ENCODE data around the gene DDX27. TPM values are rescaled to one million over a fixed set of nuclear protein-coding genes. Genes with fewer than 3 reads are reported as not detected.

DDX27 gene
- total and polyA plus RNA-seq, 4 donors: 8.8 to 16.0 (median 13.0) TPM

DNA sequence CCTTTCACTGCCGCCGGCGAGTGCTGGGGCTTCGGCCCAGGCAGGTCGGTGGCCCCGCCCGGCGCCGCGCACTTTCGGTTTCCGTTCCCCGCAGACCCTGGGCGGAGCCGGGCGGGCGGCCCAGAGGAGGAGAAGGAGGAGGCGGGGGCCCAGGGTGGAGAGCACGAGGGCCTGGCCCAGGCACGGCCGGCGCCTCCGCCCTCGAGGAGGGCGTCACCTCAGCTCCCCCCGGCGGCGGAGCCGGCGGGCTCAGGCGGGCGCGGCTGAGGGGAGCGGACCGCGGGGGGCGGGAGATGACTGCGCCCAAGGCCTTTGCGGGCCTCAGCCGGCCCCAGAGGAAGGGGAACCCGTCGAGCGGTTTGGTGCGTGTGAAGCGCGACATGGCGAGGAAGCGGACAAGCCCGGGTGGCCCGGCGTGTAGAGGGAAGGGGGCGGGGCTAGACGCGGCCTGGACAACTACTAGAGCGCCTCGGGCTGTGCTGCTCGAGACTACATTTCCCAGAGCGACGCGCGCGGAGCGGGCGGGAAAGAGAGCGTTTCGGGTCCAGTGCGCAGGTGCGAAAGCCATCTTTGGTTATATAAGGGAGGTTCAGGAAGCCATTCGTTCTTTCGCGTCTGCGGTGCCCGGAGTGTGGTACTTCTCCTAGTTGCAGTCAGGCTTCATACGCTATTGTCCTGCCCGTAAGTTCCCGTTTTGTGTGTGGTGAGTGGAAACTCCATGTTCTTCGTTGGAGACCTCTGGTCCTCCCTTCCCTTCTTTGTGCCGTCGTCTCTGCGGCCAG lies 59.0 kb downstream of the DDX27 start, which contains the start of gene ZNFX1:
Gene ZNFX1 (minus strand): TSS at position 22 of the 782 bp plus-strand sequence. CDS start 2,218 bp downstream, outside the sequence.
- H3K27me3 ChIP-seq (ENCODE audit: control insufficient read depth in 4 of 4, insufficient read depth in 4 of 4, low read length in 3 of 4): no peaks in the 10 kb centered on the region
- H3K9ac ChIP-seq (ENCODE audit: low read depth in 1 of 2, low read length in 2 of 2): peak within 1 kb of the TSS; percentile 74 to 81
- H3K9me3 ChIP-seq (ENCODE audit: control insufficient read depth in 4 of 4, low read length in 3 of 4): peaks cover 4 to 13% (median 6%) of the 10 kb centered on the region in 4 donors
- peak within 1 kb of the TSS; percentile 95 to 96 (median 95) for H3K4me3 ChIP-seq (ENCODE audit: low read depth in 1 of 3, low read length in 3 of 3)
- peak; percentile 100 for TF ChIP-seq TAF1 (conservative IDR thresholded peaks at IDR 0.05)
- peak in 1 of 2 donors; percentile 50 for TF ChIP-seq GABPA (IDR thresholded peaks at IDR 0.05 in 1 of 2, conservative IDR thresholded peaks at IDR 0.05 in 1 of 2)
- TF ChIP-seq YY1 (IDR thresholded peaks at IDR 0.05): peak; percentile 97
- TF ChIP-seq, protein P1, sequence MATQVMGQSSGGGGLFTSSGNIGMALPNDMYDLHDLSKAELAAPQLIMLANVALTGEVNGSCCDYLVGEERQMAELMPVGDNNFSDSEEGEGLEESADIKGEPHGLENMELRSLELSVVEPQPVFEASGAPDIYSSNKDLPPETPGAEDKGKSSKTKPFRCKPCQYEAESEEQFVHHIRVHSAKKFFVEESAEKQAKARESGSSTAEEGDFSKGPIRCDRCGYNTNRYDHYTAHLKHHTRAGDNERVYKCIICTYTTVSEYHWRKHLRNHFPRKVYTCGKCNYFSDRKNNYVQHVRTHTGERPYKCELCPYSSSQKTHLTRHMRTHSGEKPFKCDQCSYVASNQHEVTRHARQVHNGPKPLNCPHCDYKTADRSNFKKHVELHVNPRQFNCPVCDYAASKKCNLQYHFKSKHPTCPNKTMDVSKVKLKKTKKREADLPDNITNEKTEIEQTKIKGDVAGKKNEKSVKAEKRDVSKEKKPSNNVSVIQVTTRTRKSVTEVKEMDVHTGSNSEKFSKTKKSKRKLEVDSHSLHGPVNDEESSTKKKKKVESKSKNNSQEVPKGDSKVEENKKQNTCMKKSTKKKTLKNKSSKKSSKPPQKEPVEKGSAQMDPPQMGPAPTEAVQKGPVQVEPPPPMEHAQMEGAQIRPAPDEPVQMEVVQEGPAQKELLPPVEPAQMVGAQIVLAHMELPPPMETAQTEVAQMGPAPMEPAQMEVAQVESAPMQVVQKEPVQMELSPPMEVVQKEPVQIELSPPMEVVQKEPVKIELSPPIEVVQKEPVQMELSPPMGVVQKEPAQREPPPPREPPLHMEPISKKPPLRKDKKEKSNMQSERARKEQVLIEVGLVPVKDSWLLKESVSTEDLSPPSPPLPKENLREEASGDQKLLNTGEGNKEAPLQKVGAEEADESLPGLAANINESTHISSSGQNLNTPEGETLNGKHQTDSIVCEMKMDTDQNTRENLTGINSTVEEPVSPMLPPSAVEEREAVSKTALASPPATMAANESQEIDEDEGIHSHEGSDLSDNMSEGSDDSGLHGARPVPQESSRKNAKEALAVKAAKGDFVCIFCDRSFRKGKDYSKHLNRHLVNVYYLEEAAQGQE (IDR thresholded peaks at IDR 0.05): peak; percentile 97
- no peak for TF ChIP-seq FOXA2 (IDR thresholded peaks at IDR 0.05)
- TF ChIP-seq HNF4A (conservative IDR thresholded peaks at IDR 0.05): no peak
- TF ChIP-seq RXRA (IDR thresholded peaks at IDR 0.05): peak in 1 of 2 donors; percentile 21
- TF ChIP-seq EGR1 (IDR thresholded peaks at IDR 0.05; ENCODE audit: low read depth in 2 of 2): peak in 1 of 2 donors; percentile 20
- TF ChIP-seq, protein P2, sequence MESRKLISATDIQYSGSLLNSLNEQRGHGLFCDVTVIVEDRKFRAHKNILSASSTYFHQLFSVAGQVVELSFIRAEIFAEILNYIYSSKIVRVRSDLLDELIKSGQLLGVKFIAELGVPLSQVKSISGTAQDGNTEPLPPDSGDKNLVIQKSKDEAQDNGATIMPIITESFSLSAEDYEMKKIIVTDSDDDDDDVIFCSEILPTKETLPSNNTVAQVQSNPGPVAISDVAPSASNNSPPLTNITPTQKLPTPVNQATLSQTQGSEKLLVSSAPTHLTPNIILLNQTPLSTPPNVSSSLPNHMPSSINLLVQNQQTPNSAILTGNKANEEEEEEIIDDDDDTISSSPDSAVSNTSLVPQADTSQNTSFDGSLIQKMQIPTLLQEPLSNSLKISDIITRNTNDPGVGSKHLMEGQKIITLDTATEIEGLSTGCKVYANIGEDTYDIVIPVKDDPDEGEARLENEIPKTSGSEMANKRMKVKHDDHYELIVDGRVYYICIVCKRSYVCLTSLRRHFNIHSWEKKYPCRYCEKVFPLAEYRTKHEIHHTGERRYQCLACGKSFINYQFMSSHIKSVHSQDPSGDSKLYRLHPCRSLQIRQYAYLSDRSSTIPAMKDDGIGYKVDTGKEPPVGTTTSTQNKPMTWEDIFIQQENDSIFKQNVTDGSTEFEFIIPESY (IDR thresholded peaks at IDR 0.05): no peak
- TF ChIP-seq SP1 (IDR thresholded peaks at IDR 0.05): peak; percentile 58
- TF ChIP-seq, protein P3, sequence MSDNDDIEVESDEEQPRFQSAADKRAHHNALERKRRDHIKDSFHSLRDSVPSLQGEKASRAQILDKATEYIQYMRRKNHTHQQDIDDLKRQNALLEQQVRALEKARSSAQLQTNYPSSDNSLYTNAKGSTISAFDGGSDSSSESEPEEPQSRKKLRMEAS (IDR thresholded peaks at IDR 0.05): peak; percentile 55
- peak within 1 kb of the TSS; percentile 91 to 97 for H3K27ac ChIP-seq (ENCODE audit: low read depth in 1 of 2, low read length in 2 of 2)
- DNase-seq (ENCODE audit: low spot score): peak; percentile 98
- peaks cover 22 to 45% (median 36%) of the 10 kb centered on the region in 4 donors for H3K36me3 ChIP-seq (ENCODE audit: control insufficient read depth in 4 of 4, insufficient read depth in 3 of 4, low read depth in 1 of 4, low read length in 3 of 4)
- peaks cover 0 to 35% (median 21%) of the 10 kb centered on the region in 4 donors for H3K4me1 ChIP-seq (ENCODE audit: control insufficient read depth in 4 of 4, insufficient read depth in 4 of 4, low read length in 3 of 4)
- under 1% methylated on average over 80 of the region's 80 CpGs for WGBS

DNA sequence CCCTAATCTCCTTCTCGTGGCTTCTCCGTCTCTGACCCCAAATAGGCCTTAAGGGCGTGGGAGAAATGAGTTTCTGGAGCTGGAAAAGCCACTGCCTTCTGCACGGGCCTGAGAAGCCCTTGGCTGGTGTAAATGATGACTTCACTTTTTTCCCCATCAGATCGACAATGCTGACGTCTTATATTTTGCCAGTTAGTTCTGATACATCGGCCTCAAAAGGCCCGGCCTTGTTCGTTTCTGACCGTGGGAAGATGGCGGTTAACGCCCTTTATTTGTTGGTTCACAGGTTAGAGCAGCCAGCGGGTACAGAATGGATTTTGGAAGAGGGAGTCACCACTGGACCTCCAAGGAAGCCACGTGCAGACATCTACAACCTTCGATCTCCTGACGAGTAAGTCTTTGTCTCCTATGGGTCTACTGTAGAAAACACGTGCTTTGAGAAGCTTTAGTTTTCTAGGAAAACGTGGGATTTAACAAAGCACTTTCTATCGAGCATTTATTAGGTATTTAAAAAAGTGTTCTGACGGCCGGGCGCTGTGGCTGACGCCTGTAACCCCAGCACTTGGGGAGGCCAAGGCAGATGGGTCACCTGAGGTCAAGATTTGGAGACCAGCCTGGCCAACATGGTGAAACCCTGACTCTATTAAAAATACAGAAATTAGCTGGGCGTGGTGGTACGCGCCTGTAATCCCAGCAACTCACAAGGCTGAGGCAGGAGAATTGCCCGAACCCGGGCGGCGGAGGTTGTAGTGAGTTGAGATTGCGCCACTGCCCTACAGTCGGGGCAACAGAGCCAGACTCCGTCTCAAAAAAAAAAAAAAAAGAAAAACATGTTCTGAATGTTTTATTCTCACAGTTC lies 59.8 kb downstream of the DDX27 start:
- H3K4me3 ChIP-seq (ENCODE audit: low read depth in 1 of 3, low read length in 3 of 3): peak overlapping the region; percentile 81 to 96 (median 95)
- peaks cover 26 to 47% (median 41%) of the 10 kb centered on the region in 4 donors for H3K36me3 ChIP-seq (ENCODE audit: control insufficient read depth in 4 of 4, insufficient read depth in 3 of 4, low read depth in 1 of 4, low read length in 3 of 4)
- H3K9me3 ChIP-seq (ENCODE audit: control insufficient read depth in 4 of 4, low read length in 3 of 4): peaks cover 4 to 13% (median 6%) of the 10 kb centered on the region in 4 donors
- H3K27ac ChIP-seq (ENCODE audit: low read depth in 1 of 2, low read length in 2 of 2): peak overlapping the region; percentile 91 to 97
- TF ChIP-seq FOXA1 (IDR thresholded peaks at IDR 0.05): no peak
- peak in 1 of 2 donors; percentile 74 for TF ChIP-seq JUND (IDR thresholded peaks at IDR 0.05)
- peak; percentile 58 for TF ChIP-seq NR2F2 (IDR thresholded peaks at IDR 0.05)
- TF ChIP-seq, protein P3 (IDR thresholded peaks at IDR 0.05): no peak
- TF ChIP-seq TAF1 (conservative IDR thresholded peaks at IDR 0.05): peak; percentile 89
- TF ChIP-seq RXRA (IDR thresholded peaks at IDR 0.05): peak in 1 of 2 donors; percentile 51
- TF ChIP-seq, protein P1 (IDR thresholded peaks at IDR 0.05): peak; percentile 43
- TF ChIP-seq, protein P4, sequence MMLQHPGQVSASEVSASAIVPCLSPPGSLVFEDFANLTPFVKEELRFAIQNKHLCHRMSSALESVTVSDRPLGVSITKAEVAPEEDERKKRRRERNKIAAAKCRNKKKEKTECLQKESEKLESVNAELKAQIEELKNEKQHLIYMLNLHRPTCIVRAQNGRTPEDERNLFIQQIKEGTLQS (IDR thresholded peaks at IDR 0.05): no peak
- peak in 1 of 2 donors; percentile 17 for TF ChIP-seq HNF4A (conservative IDR thresholded peaks at IDR 0.05)
- peak; percentile 44 for TF ChIP-seq YY1 (IDR thresholded peaks at IDR 0.05)
- peak in 1 of 2 donors; percentile 6 for TF ChIP-seq RAD21 (IDR thresholded peaks at IDR 0.05)
- H3K4me1 ChIP-seq (ENCODE audit: control insufficient read depth in 4 of 4, insufficient read depth in 4 of 4, low read length in 3 of 4): peaks cover 0 to 33% (median 21%) of the 10 kb centered on the region in 4 donors
- DNase-seq (ENCODE audit: low spot score): no peak
- H3K9ac ChIP-seq (ENCODE audit: low read depth in 1 of 2, low read length in 2 of 2): peak overlapping the region; percentile 71 to 81
- 19% methylated on average over 33 of the region's 33 CpGs for WGBS
- no peaks in the 10 kb centered on the region for H3K27me3 ChIP-seq (ENCODE audit: control insufficient read depth in 4 of 4, insufficient read depth in 4 of 4, low read length in 3 of 4)
